Mesothelial cell of epicardium (in vitro differentiated cells): ENCODE measurements around the gene ACADM. TPM values are rescaled to one million over a fixed set of nuclear protein-coding genes. Genes with fewer than 3 reads are reported as not detected.

Experiments
- DNase-seq, 2 experiments: peaks; one replicate each; pipeline ENCODE4 v3.0.0; 2021; ENCODE audit warnings: low spot score in 2 of 2; ENCODE audit not compliant: unreplicated experiment in 2 of 2
- H3K27ac Mint-ChIP-seq: 2 replicates; pipeline ENCODE4 v1.8.0; 2021; ENCODE audit warnings: mixed read lengths
- H3K27me3 Mint-ChIP-seq: 2 replicates; pipeline ENCODE4 v1.8.0; 2021; ENCODE audit warnings: low read depth, mixed read lengths
- H3K36me3 Mint-ChIP-seq: 2 replicates; pipeline ENCODE4 v1.8.0; 2021; ENCODE audit warnings: mixed read lengths
- H3K4me1 Mint-ChIP-seq: 2 replicates; pipeline ENCODE4 v1.8.0; 2021; ENCODE audit warnings: mixed read lengths
- H3K4me3 Mint-ChIP-seq: 2 replicates; pipeline ENCODE4 v1.8.0; 2021; ENCODE audit warnings: mild to moderate bottlenecking, moderate library complexity, mixed read lengths
- H3K9me3 Mint-ChIP-seq: 2 replicates; pipeline ENCODE4 v1.8.0; 2021; ENCODE audit warnings: mixed read lengths
- CTCF ChIP-seq: fragments of 200-600 bp; sonication (generic); IDR thresholded peaks from one replicate; pipeline ENCODE4 v1.5.0; 2021; ENCODE audit warnings: antibody characterized with exemption; ENCODE audit not compliant: unreplicated experiment
- total RNA-seq: library from RNA; stranded (reverse); gene quantifications from 3 replicates; pipeline ENCODE4 v1.2.1, GENCODE V29; 2021

ACADM gene
- total RNA-seq, 1 donor from 2014 or later = 41.8 TPM

- peaks cover 9% of the 10 kb centered on the region for H3K9me3 Mint-ChIP-seq
- H3K36me3 Mint-ChIP-seq = peaks cover 2% of the 10 kb centered on the region
- peak overlapping the region; percentile 98 for H3K27ac Mint-ChIP-seq
- DNase-seq = no peak
- H3K4me1 Mint-ChIP-seq = peaks cover 42% of the 10 kb centered on the region
- peaks cover 5% of the 10 kb centered on the region for H3K27me3 Mint-ChIP-seq
- peak overlapping the region; percentile 97 for H3K4me3 Mint-ChIP-seq
- TF ChIP-seq CTCF = no peak
Observed at GRCh38 chr1:75785320-75785982, 60.9 kb downstream of the ACADM start.

- peaks cover 4% of the 10 kb centered on the region for H3K36me3 Mint-ChIP-seq
- peaks cover 7% of the 10 kb centered on the region for H3K9me3 Mint-ChIP-seq
- peak within 1 kb of the TSS; percentile 98 for H3K27ac Mint-ChIP-seq
- peaks cover 47% of the 10 kb centered on the region for H3K4me1 Mint-ChIP-seq
- TF ChIP-seq CTCF = no peak
- peak within 1 kb of the TSS; percentile 97 for H3K4me3 Mint-ChIP-seq
- DNase-seq = peak; percentile 81 to 93
- peaks cover 3% of the 10 kb centered on the region for H3K27me3 Mint-ChIP-seq
Observed at GRCh38 chr1:75785983-75786853, 61.7 kb downstream of the ACADM start, which contains the start of gene RABGGTB. Gene RABGGTB, plus strand, starts transcription at chr1:75786256. Its CDS starts 16 bp downstream, at chr1:75786272.

- no peak for DNase-seq
- no peak for TF ChIP-seq CTCF
- Mint-ChIP-seq H3K36me3 (peaks cover 10% of the 10 kb centered on the region), H3K27me3 (no peaks in the 10 kb centered on the region), H3K27ac (peak overlapping the region; percentile 98), H3K9me3 (peaks cover 3% of the 10 kb centered on the region), H3K4me3 (peak overlapping the region; percentile 97), H3K4me1 (peaks cover 48% of the 10 kb centered on the region)
Observed at GRCh38 chr1:75786901-75787493, 62.5 kb downstream of the ACADM start.

GRCh38 chr1:75787524-75787923 is 63.0 kb downstream of the ACADM start:
- Mint-ChIP-seq H3K36me3 (peaks cover 12% of the 10 kb centered on the region), H3K4me1 (peaks cover 48% of the 10 kb centered on the region), H3K9me3 (peaks cover 3% of the 10 kb centered on the region), H3K27me3 (no peaks in the 10 kb centered on the region), H3K27ac (peak overlapping the region; percentile 51), H3K4me3 (peak overlapping the region; percentile 97)
- TF ChIP-seq CTCF = no peak
- DNase-seq = no peak

- Mint-ChIP-seq H3K36me3 (peaks cover 25% of the 10 kb centered on the region), H3K4me1 (peaks cover 48% of the 10 kb centered on the region), H3K27ac (no peak overlapping the region)
Observed at GRCh38 chr1:75789988-75790387, 65.5 kb downstream of the ACADM start.

More at GRCh38 chr1:75789988-75790387, 65.5 kb downstream of the ACADM start:
- H3K4me3 Mint-ChIP-seq = no peak overlapping the region
- no peaks in the 10 kb centered on the region for H3K9me3 Mint-ChIP-seq
- H3K27me3 Mint-ChIP-seq = no peaks in the 10 kb centered on the region
- no peak for TF ChIP-seq CTCF
- DNase-seq = no peak
